ENCODE data around the gene LY86.
A peak's percentile ranks its signal among the peaks of the same experiment; 100 is the strongest.

LY86 gene

GRCh38 chr6:6682225-6682624, 93.7 kb downstream of the LY86 start:
- no peak for DNase-seq (ENCODE audit: low read depth)

GRCh38 chr6:6683969-6684833, 95.7 kb downstream of the LY86 start:
- no peak for DNase-seq (ENCODE audit: low read depth)

DNA sequence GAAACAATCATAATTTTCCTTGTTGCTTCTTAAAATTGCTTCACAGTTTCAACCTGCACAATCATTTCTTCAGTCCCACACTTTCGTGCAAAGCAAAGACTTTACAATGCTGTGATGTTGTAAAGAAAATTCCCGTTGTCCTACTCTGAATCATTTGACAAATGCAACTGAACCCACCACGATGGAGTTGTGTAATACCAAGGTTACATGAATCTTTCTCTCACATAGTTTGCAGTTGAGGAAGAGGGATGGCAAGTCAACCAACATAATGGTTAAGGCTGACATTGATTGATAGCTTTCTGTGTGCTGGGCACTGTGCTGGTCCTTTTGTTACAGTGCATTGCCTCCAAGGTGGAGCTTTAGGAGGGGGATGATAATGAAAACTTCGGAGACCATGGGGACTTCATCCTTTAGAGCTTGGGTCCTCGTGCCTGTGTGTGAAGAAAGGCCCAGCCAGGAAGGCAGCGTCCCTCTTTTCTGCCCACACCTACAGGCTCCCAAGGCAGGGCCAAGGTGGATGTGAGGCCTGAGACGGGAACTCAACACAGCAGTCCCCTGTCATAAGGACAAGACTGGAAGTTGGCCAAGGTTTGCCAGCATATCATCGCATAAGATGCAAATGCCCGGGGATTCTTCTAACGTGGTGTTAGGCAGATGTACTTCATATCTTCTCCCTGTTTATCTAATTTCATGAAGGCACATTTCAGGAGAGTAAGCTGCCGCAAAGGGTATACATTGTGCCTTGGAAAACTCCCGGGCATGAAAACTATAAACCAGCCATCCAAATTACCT, 96.9 kb downstream of the LY86 start:
- no peak for DNase-seq (ENCODE audit: low read depth)

GRCh38 chr6:6686176-6686575, 97.7 kb downstream of the LY86 start:
- no peak for DNase-seq (ENCODE audit: low read depth)

DNA sequence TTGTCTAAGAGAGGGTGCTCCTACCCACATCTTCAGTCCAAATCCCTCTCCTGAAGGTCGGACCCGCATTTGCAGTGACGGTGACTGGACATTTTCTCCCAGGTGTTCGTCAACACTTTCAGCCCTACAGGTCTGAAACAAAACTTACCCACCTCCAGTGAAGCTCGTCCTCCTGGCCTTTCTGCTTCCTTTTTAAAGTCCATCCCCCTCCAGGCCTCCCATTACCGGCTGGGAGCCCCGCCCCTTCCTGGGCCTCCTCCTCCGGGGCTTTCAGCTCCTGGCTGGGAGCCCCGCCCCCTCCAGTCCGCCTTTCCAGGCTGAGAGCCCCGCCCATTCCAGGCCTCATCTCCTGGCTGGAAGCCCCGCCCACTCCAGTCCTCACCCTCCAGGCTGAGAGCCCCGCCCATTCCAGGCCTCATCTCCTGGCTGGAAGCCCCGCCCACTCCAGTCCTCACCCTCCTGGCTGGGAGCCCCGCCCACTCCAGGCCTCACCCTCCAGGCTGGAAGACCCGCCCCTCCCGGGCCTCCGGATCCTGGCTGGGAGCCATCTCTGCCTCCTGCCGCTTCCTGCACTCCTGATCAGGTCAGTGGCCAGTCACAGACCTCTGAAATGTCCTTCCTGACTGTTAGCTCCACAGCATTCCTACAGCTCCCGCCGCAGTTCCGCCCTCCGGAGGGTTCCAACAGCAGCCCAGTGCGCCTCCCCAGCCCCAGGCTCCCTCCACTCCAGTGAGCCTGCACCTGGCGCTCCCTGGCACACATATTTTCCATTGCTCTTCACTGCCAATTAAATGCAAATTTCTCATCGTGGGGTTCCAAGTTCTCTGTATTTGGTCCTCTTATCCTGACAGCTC, 98.5 kb downstream of the LY86 start:
- no peak for DNase-seq (ENCODE audit: low read depth)

DNA sequence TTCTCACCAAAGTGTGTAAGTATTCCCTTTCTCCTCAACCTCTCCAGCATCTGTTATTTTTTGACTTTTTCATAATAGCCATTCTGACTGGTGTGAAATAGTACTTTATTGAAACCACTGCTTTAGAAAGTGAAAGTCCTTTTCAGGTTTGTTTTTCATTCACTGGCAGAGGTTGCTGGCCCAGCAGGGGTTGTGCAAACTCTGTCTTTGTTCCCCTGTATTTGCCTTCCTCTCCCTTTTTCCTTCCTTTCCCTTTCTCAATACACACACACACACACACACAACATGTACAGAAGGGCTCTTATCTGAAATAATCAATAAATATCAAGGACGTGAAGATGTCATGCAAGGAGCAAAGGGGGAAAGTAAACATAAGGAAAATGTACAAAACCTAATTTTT, 99.8 kb downstream of the LY86 start:
- DNase-seq (ENCODE audit: low read depth) = no peak

- DNase-seq (ENCODE audit: low read depth) = no peak
Observed at GRCh38 chr6:6688951-6689350, 100.4 kb downstream of the LY86 start.

GRCh38 chr6:6689400-6690143, 101.1 kb downstream of the LY86 start:
- no peak for DNase-seq (ENCODE audit: low read depth)

GRCh38 chr6:6690144-6690483, 101.6 kb downstream of the LY86 start:
- DNase-seq (ENCODE audit: low read depth) = no peak

- DNase-seq (ENCODE audit: low read depth) = no peak
Observed at GRCh38 chr6:6694368-6694780, 105.9 kb downstream of the LY86 start.

DNA sequence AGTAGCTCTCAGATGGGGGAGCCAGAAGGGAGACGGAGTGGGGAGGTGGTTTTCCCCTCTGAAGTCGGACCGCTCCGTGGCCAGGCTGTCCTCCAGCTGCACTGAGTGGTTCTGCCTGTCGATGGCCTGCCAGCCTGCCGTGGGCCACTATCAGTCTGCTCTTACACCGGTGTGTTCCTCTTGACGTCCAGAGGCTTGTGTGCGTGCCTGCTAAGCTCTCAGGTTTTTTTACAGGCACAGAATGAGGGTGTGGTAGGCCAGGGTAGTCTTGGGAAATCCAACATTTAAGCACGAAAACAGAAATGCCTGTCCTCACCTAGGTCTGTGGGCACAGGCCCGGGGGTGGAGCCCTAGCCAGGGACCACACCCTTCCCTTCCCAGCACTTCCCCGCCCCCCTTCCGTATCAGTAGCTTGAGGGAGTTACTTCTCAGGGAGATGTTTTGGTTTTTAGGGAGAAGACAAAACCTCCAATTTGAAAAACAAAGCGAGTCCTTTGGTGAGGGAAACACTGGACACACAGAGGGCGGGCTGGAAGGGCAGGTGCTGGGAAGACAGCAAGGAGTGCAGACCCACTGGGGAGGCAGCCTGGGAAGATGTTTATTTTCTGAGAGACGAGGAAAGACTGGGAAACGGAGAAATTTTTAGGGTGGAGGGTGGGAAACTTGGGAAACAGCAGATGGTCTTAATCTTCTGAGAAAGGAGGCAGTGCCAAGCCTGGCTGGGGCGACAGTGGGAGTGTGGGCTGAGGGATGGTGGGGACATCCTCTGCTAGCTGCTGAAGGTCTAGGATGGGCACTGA, 106.5 kb downstream of the LY86 start:
- DNase-seq (ENCODE audit: low read depth) = no peak

GRCh38 chr6:6695625-6696276, 107.2 kb downstream of the LY86 start:
- no peak for DNase-seq (ENCODE audit: low read depth)

GRCh38 chr6:6696867-6697531, 108.5 kb downstream of the LY86 start:
- no peak for DNase-seq (ENCODE audit: low read depth)

- DNase-seq (ENCODE audit: low read depth) = no peak
Observed at GRCh38 chr6:6697620-6698019, 109.1 kb downstream of the LY86 start.

DNA sequence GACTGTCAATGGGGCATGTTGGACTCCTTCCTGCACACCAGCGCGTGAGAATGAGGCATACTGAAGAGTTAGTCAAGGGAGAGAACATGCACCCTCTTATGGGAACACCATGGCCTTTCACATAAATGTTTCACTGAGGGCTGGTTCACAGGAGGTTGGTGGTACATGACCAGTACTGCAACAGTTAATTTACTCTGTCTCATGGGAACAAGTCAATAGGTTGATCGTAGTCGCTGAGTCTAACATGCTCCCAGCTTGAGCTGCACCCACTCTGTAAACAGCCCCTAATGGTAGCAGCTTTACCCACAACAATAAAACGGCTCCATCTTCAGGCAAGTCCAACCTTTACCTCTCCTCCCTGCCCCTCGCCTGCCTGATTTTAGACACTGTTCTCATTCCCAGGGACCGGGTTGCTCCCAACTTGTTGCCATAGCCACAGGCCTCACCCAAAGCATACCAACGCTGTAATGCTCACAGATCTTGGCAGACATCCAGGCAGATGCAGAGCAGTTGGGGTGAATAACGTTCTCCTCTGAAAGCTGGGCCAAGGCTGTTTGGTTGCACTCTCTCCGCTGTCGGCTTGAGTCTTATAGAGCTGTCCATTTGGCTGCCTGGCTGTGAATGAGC, 111.3 kb downstream of the LY86 start:
- DNase-seq (ENCODE audit: low read depth) = peak; percentile 75

DNA sequence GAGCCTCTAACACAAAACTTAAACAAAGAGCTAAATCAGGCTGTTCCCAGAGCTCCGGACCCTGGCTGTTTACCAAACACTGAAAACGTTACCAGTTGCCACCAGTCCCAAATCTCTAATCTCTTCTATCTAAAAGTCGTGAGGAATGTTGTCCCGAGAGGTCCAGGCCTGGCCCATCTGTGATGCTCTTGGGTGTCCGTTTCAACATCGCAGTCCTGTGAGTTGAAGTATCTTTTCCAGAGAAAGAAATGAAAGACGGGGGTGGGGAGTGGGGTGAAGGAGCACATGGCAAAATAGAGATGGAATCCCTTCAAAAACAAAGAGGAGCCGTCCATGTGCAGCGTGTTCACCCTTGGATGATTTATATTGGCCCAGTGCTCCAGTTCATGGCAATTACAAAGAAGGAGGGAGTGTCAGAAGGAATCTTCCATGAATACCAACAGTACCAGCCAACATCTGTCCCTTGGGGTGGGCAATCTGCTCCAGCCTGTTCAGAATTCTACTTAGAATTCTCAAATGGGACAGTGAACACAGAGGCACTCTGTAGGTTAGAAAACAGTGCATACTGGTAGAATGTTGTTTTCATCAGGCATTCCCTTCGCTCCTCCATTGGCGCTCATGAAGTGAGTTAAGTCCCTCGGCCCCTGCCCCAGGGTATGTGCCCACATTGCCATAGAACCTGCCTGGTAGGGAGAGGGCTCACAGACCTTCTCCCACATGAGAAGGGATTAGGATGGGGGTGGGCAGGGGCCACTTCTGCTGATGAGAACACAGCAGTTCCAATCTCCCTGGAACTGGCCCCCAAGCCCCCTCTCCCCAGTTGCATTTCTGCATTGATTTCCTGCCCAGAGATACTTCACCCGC, 112.1 kb downstream of the LY86 start:
- no peak for DNase-seq (ENCODE audit: low read depth)

- DNase-seq (ENCODE audit: low read depth) = no peak
Observed at GRCh38 chr6:6701864-6702263, 113.3 kb downstream of the LY86 start.

DNA sequence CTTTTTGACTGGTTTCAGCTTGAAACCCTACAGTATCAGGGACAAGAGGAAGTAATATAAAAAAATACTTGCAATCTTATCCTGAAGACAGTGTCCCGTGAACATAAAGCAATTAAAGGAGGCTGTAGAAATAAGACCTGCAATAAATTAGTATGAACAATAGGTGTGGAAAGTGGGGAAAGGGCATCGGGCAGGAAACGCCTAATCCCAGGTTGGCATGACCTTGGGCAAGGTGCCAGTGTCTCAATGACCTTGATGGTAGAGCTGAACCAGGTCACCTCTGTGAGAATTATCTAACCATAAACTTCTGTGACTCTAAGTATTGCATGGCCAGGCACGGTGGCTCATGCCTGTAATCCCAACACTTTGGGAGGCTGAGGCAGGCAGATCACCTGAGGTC, 115.2 kb downstream of the LY86 start:
- no peak for DNase-seq (ENCODE audit: low read depth)

Measured in non-pigmented ciliary epithelial cell (primary cell).